HCT116 (cell line): ENCODE results near the gene LRRC46. TPM values are rescaled to one million over a fixed set of nuclear protein-coding genes. Genes with fewer than 3 reads are reported as not detected.

Experiments used
- ATAC-seq: fragments of 200-7000 bp; cut with Tn5 transposase; 2 replicates; pipeline ENCODE4 v1.9.1; 2020; ENCODE audit warnings: mild to moderate bottlenecking, moderate library complexity
- BruUV-seq: library from RNA; stranded (reverse); fragments of 400-500 nt; replicated peaks from 2 replicates; lab custom pipeline; 2021; lab: Mats Ljungman, UMichigan
- CTCF ChIA-PET: fragments of 300-600 bp; sonication (Branson Sonifier 250); formaldehyde crosslinking; loops from one replicate; lab custom pipeline; 2021; ENCODE audit warnings: antibody characterized with exemption; lab: Charles Lee
- POLR2A ChIA-PET: fragments of 300-600, 350-600 bp; sonication (Branson Sonifier 250); formaldehyde crosslinking; loops from one replicate; lab custom pipeline; 2021; ENCODE audit warnings: antibody characterized with exemption; lab: Charles Lee
- RAD21 ChIA-PET, 2 experiments: fragments of 300-600 bp; sonication (Branson Sonifier 250); formaldehyde crosslinking; loops; one replicate each; lab custom pipeline; 2023; ENCODE audit warnings: low total read pairs in 2 of 2; ENCODE audit not compliant: uncharacterized antibody in 2 of 2, unreplicated experiment in 2 of 2, low non-redundant PET in 1 of 2; lab: Charles Lee
- DNase-seq: peaks from one replicate; pipeline ENCODE4 v3.0.0-alpha.2; 2010; ENCODE audit warnings: low read depth, low spot score
- H2AFZ ChIP-seq: fragments of 200-600 bp; shearing (Covaris generic), sonication (generic); 2 replicates; pipeline ENCODE4 v1.6.1; 2017; ENCODE audit warnings: low read depth, mixed run types, mixed read lengths, antibody characterized with exemption, low read length; ENCODE audit not compliant: poor library complexity, severe bottlenecking
- H3K27ac ChIP-seq: 2 replicates; pipeline ENCODE4 v1.5.1; 2012; ENCODE audit warnings: low read depth, low read length
- H3K27me3 ChIP-seq: fragments of 200-600 bp; sonication (generic); 2 replicates; pipeline ENCODE4 v1.6.1; 2016; ENCODE audit warnings: mixed run types, low read length, mixed read lengths; ENCODE audit not compliant: insufficient read depth
- H3K36me3 ChIP-seq, 2 experiments: fragments of 200-500 bp in 1 of 2; fragments of 200-600 bp in 1 of 2; sonication (Bioruptor generic) in 1 of 2; sonication (generic) in 1 of 2; 2 replicates each; pipeline versions ENCODE4 v1.5.1 to v1.6.1; 2014 to 2016; ENCODE audit warnings: low read length in 2 of 2, inconsistent platforms in 1 of 2, mixed read lengths in 1 of 2, mixed run types in 1 of 2; ENCODE audit not compliant: insufficient read depth in 2 of 2, control insufficient read depth in 1 of 2
- H3K4me1 ChIP-seq, 2 experiments: fragments of 200-600 bp in 1 of 2; sonication (generic) in 1 of 2; 2 replicates each; pipeline versions ENCODE4 v1.5.1 to v1.6.1; 2012 to 2017; ENCODE audit warnings: low read length in 2 of 2, inconsistent platforms in 1 of 2, mild to moderate bottlenecking in 1 of 2, mixed read lengths in 1 of 2, mixed run types in 1 of 2, moderate library complexity in 1 of 2; ENCODE audit not compliant: insufficient read depth in 2 of 2, control insufficient read depth in 1 of 2
- H3K4me2 ChIP-seq: fragments of 200-600 bp; sonication (generic); 2 replicates; pipeline ENCODE4 v1.6.1; 2017; ENCODE audit warnings: mixed run types, low read length, mixed read lengths
- H3K4me3 ChIP-seq, 2 experiments: fragments of 200-600 bp in 1 of 2; sonication (generic) in 1 of 2; replicated peaks in 1 of 2; 2 replicates each; pipeline ENCODE4 v1.5.1; 2011 to 2016; ENCODE audit warnings: low read length in 2 of 2, control low read depth in 1 of 2, low read depth in 1 of 2, mild to moderate bottlenecking in 1 of 2, mixed read lengths in 1 of 2, mixed run types in 1 of 2
- H3K79me2 ChIP-seq: fragments of 200-600 bp; sonication (generic); 2 replicates; pipeline ENCODE4 v1.6.1; 2017; ENCODE audit warnings: mild to moderate bottlenecking, mixed run types, low read length, moderate library complexity, mixed read lengths; ENCODE audit not compliant: insufficient read depth
- H3K9ac ChIP-seq: fragments of 200-600 bp; sonication (generic); 2 replicates; pipeline ENCODE4 v1.6.1; 2016; ENCODE audit warnings: low read length, mixed read lengths
- H3K9me2 ChIP-seq: fragments of 200-600 bp; sonication (generic), shearing (Covaris generic); 2 replicates; pipeline ENCODE4 v1.6.1; 2017; ENCODE audit warnings: mixed run types, mild to moderate bottlenecking, moderate library complexity; ENCODE audit not compliant: insufficient read depth
- H3K9me3 ChIP-seq, 2 experiments: fragments of 200-500 bp in 1 of 2; fragments of 200-600 bp in 1 of 2; sonication (Bioruptor generic) in 1 of 2; sonication (generic) in 1 of 2; 2 replicates each; pipeline ENCODE4 v1.6.1; 2014 to 2017; ENCODE audit warnings: low read length in 2 of 2, mixed read lengths in 2 of 2, inconsistent platforms in 1 of 2, low read depth in 1 of 2, mild to moderate bottlenecking in 1 of 2, mixed run types in 1 of 2, moderate library complexity in 1 of 2; ENCODE audit not compliant: control insufficient read depth in 1 of 2, insufficient read depth in 1 of 2
- H4K20me1 ChIP-seq: fragments of 200-600 bp; sonication (generic), shearing (Covaris generic); 2 replicates; pipeline ENCODE4 v1.6.1; 2017; ENCODE audit warnings: mixed run types, mild to moderate bottlenecking, moderate library complexity; ENCODE audit not compliant: insufficient read depth
- CBX3 ChIP-seq: IDR thresholded peaks from 2 replicates; pipeline ENCODE4 v1.6.1; 2012; ENCODE audit warnings: low read depth
- EGR1 ChIP-seq: IDR thresholded peaks from 2 replicates; pipeline ENCODE4 v1.6.1; 2012; ENCODE audit warnings: low read depth
- ELF1 ChIP-seq: IDR thresholded peaks from 2 replicates; pipeline ENCODE4 v1.6.1; 2012; ENCODE audit warnings: low read depth, borderline replicate concordance
- EZH2 ChIP-seq: fragments of 200-600 bp; sonication (generic); IDR thresholded peaks from 2 replicates; pipeline ENCODE4 v1.6.1; 2017; ENCODE audit warnings: antibody characterized with exemption, mixed run types
- EZH2phosphoT487 ChIP-seq: fragments of 200-600 bp; IDR thresholded peaks from 2 replicates; pipeline ENCODE4 v1.6.1; 2018; ENCODE audit warnings: antibody characterized with exemption, borderline replicate concordance
- FOSL1 ChIP-seq: IDR thresholded peaks from 2 replicates; pipeline ENCODE4 v1.6.1; 2012; ENCODE audit warnings: low read depth
- JUND ChIP-seq: IDR thresholded peaks from 2 replicates; pipeline ENCODE4 v1.6.1; 2012
- MAX ChIP-seq: IDR thresholded peaks from 2 replicates; pipeline ENCODE4 v1.6.1; 2012
- POLR2A ChIP-seq: IDR thresholded peaks from 2 replicates; pipeline ENCODE4 v1.7.0; 2011; ENCODE audit warnings: borderline replicate concordance; ENCODE audit not compliant: insufficient read depth, insufficient read length; ENCODE audit errors: extremely low read depth
- SIN3A ChIP-seq: IDR thresholded peaks from 2 replicates; pipeline ENCODE4 v1.6.1; 2012; ENCODE audit warnings: low read depth
- TCF7L2 ChIP-seq: IDR thresholded peaks from 2 replicates; pipeline ENCODE4 v1.7.0; 2011; ENCODE audit warnings: borderline replicate concordance, inconsistent platforms; ENCODE audit not compliant: insufficient read depth, insufficient read length; ENCODE audit errors: extremely low read depth
- YY1 ChIP-seq: IDR thresholded peaks from 2 replicates; pipeline ENCODE4 v1.6.1; 2011; ENCODE audit warnings: low read length, low read depth, moderate library complexity, mild to moderate bottlenecking; ENCODE audit not compliant: insufficient replicate concordance; ENCODE audit errors: extremely low read depth
- ZNF274 ChIP-seq: fragments of 200-500 bp; sonication (Bioruptor generic); IDR thresholded peaks from 2 replicates; pipeline ENCODE4 v1.6.1; 2014; ENCODE audit warnings: mild to moderate bottlenecking, low read depth, low read length, inconsistent platforms
- intact Hi-C: fragments of 100-400 bp; cut with micrococcal nuclease; formaldehyde crosslinking; loops from 2 replicates; pipeline ENCODE4 v1.10.0; 2022
- total RNA-seq: library from RNA; stranded (reverse); gene quantifications from one replicate; pipeline ENCODE4 v1.2.1, GENCODE V29; 2021; ENCODE audit not compliant: unreplicated experiment
- TF ChIP-seq, protein P1 (sequence below): IDR thresholded peaks from 2 replicates; pipeline ENCODE4 v1.6.1; 2012; ENCODE audit warnings: low read depth

LRRC46 gene
- total RNA-seq, 1 experiment from 2014 or later = 0.76 TPM

DNA sequence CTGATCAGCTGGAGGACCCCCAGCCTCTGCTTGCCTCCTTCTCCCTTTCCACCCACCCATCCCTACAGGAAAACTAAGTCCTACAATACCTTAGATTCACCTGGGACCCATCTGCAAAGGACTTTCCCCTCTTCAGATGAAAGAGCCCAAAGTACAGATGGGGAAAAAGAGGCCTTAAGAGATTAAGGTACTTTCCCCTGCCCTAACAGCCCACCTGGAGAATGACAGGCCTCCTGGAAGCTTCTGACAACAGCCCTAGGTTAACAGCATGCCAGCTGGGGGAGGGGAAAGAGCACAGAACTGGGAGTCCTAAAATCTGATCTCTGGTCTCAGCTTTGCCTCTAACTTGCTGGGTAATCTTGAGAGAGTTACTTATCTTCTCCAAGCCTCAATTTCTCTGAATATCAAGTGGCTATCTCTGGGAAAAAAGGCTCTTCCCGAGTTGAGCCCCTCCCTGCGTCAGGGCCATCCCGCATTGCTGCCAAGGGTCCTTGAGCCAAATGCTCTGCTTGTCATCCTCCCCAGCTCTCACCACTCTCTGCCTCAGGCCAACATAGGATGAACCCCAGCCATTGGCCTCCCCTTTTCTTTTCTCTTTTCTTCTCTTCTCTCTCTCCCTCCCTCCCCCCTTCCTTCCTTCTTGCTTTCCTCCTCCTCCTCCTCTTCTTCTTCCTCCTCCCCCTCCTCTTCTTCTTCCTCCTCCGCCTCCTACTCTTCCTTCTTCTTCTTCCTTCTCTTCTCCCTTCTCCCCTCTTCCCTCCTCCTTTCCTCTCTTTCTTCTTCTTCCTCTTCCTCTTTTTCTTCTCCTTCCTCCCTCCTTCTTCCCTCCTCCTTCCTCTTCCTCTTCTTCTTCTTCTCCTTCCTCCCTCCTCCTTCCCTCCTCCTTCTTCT, 42.0 kb downstream of the LRRC46 start:
- no peak overlapping the region for H2AFZ ChIP-seq
- peaks cover 9 to 33% of the 10 kb centered on the region in 2 experiments for H3K4me1 ChIP-seq
- H3K9ac ChIP-seq = no peak overlapping the region
- no peak for TF ChIP-seq EZH2phosphoT487
- TF ChIP-seq YY1 = no peak
- no peak for TF ChIP-seq TCF7L2
- TF ChIP-seq JUND = no peak
- no peak for TF ChIP-seq EZH2
- no peak for TF ChIP-seq ELF1
- TF ChIP-seq, protein P1, sequence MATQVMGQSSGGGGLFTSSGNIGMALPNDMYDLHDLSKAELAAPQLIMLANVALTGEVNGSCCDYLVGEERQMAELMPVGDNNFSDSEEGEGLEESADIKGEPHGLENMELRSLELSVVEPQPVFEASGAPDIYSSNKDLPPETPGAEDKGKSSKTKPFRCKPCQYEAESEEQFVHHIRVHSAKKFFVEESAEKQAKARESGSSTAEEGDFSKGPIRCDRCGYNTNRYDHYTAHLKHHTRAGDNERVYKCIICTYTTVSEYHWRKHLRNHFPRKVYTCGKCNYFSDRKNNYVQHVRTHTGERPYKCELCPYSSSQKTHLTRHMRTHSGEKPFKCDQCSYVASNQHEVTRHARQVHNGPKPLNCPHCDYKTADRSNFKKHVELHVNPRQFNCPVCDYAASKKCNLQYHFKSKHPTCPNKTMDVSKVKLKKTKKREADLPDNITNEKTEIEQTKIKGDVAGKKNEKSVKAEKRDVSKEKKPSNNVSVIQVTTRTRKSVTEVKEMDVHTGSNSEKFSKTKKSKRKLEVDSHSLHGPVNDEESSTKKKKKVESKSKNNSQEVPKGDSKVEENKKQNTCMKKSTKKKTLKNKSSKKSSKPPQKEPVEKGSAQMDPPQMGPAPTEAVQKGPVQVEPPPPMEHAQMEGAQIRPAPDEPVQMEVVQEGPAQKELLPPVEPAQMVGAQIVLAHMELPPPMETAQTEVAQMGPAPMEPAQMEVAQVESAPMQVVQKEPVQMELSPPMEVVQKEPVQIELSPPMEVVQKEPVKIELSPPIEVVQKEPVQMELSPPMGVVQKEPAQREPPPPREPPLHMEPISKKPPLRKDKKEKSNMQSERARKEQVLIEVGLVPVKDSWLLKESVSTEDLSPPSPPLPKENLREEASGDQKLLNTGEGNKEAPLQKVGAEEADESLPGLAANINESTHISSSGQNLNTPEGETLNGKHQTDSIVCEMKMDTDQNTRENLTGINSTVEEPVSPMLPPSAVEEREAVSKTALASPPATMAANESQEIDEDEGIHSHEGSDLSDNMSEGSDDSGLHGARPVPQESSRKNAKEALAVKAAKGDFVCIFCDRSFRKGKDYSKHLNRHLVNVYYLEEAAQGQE = no peak
- TF ChIP-seq POLR2A = no peak
- TF ChIP-seq FOSL1 = no peak
- TF ChIP-seq EGR1 = no peak
- no peak for TF ChIP-seq CBX3
- TF ChIP-seq SIN3A = no peak
- no peak for TF ChIP-seq ZNF274
- TF ChIP-seq MAX = no peak
- TF ChIP-seq, all 23 proteins: peak for 0
- ATAC-seq (no peak), DNase-seq (no peak)
- BruUV-seq = no TSS peak
- RAD21 ChIA-PET = no interaction called here
- Histone ChIP-seq H3K36me3 (no peaks in the 10 kb centered on the region), H3K9me3 (no peaks in the 10 kb centered on the region), H3K4me3 (no peak overlapping the region), H3K4me2 (no peak overlapping the region), H3K79me2 (no peaks in the 10 kb centered on the region), H3K27ac (no peak overlapping the region), H3K9me2 (no peaks in the 10 kb centered on the region), H3K27me3 (peaks cover 7% of the 10 kb centered on the region; the same call in 1 of the 2 replicates), H4K20me1 (no peaks in the 10 kb centered on the region)
- intact Hi-C loops = no loop called here
- POLR2A ChIA-PET = no interaction called here
- CTCF ChIA-PET = no interaction called here
